Naive B cell (primary cell): Measurements from ENCODE around the gene ADGRG1. TPM values are rescaled to one million over a fixed set of nuclear protein-coding genes. Genes with fewer than 3 reads are reported as not detected.
A peak's percentile ranks its signal among the peaks of the same experiment; 100 is the strongest.
"Not testable (repeated sequence)": the region's sequence is repeated elsewhere in the genome, so short reads cannot be mapped to it uniquely, and the experiment has no call there.

ENCODE experiments used
- ATAC-seq, 2 donors: fragments of 150-1000 bp; cut with Tn5 transposase; 2 replicates each; pipeline ENCODE4 v1.10.0; 2021; ENCODE audit warnings: low read depth in 2 of 2, mild to moderate bottlenecking in 2 of 2, moderate library complexity in 2 of 2
- DNase-seq: peaks from one replicate; pipeline ENCODE4 v3.0.0; 2022
- H3K27ac Mint-ChIP-seq, 6 donors: one replicate each; pipeline ENCODE4 v1.8.0; 2020 to 2022; ENCODE audit warnings: mild to moderate bottlenecking in 6 of 6, mixed read lengths in 6 of 6, moderate library complexity in 5 of 6, inconsistent platforms in 2 of 6
- H3K27me3 Mint-ChIP-seq, 3 donors: one replicate each; pipeline ENCODE4 v1.8.0; 2021 to 2022; ENCODE audit warnings: mixed read lengths in 3 of 3, mild to moderate bottlenecking in 1 of 3
- H3K36me3 Mint-ChIP-seq, 2 donors: one replicate each; pipeline ENCODE4 v1.8.0; 2020 to 2022; ENCODE audit warnings: mixed read lengths in 2 of 2, inconsistent platforms in 1 of 2, mild to moderate bottlenecking in 1 of 2
- H3K4me1 Mint-ChIP-seq, 3 donors: one replicate each; pipeline ENCODE4 v1.8.0; 2020 to 2022; ENCODE audit warnings: mixed read lengths in 3 of 3, inconsistent platforms in 1 of 3, mild to moderate bottlenecking in 1 of 3, moderate library complexity in 1 of 3
- H3K4me3 Mint-ChIP-seq, 8 donors: one replicate each; pipeline ENCODE4 v1.8.0; 2020 to 2022; ENCODE audit warnings: mild to moderate bottlenecking in 8 of 8, mixed read lengths in 8 of 8, moderate library complexity in 8 of 8, inconsistent platforms in 2 of 8
- H3K9me3 Mint-ChIP-seq, 7 donors: one replicate each; pipeline ENCODE4 v1.8.0; 2020 to 2022; ENCODE audit warnings: mixed read lengths in 7 of 7, mild to moderate bottlenecking in 5 of 7, inconsistent platforms in 2 of 7, moderate library complexity in 1 of 7
- polyA plus RNA-seq, 6 donors: library from polyadenylated mRNA; unstranded; fragments of 300-500 nt; fragmentation: Illumina TruSeq; gene quantifications; one replicate each; pipeline ENCODE4 v1.2.3, GENCODE V29; 2021; ENCODE audit warnings: low read depth in 6 of 6

ADGRG1 gene
- polyA plus RNA-seq, 6 donors from 2014 or later, result 0.17 to 0.72 (median 0.65) TPM; not detected in 1

GRCh38 chr16:57700781-57701551, 72.5 kb downstream of the ADGRG1 start:
- DNase-seq (no peak), ATAC-seq (no peak)
- peaks cover 0 to 6% (median 0%) of the 10 kb centered on the region in 3 donors for H3K27me3 Mint-ChIP-seq
- H3K4me3 Mint-ChIP-seq, result no peak overlapping the region
- H3K9me3 Mint-ChIP-seq, result peaks cover 0 to 2% (median 0%) of the 10 kb centered on the region in 7 donors
- H3K27ac Mint-ChIP-seq, result peak overlapping the region in 1 of 6 donors; percentile 11
- H3K36me3 Mint-ChIP-seq, result no peaks in the 10 kb centered on the region
- no peaks in the 10 kb centered on the region for H3K4me1 Mint-ChIP-seq

- Mint-ChIP-seq H3K4me1 (peaks cover 0 to 3% (median 0%) of the 10 kb centered on the region in 3 donors), H3K27me3 (peaks cover 0 to 14% (median 8%) of the 10 kb centered on the region in 3 donors), H3K36me3 (peaks cover 0 to 5% of the 10 kb centered on the region in 2 donors), H3K27ac (no peak overlapping the region), H3K4me3 (no peak overlapping the region), H3K9me3 (peaks cover 0 to 4% (median 0%) of the 10 kb centered on the region in 7 donors)
- ATAC-seq (no peak), DNase-seq (no peak)
Measured at GRCh38 chr16:57701759-57702371, 73.4 kb downstream of the ADGRG1 start.

GRCh38 chr16:57703416-57704010, 75.1 kb downstream of the ADGRG1 start:
- DNase-seq, result no peak
- Mint-ChIP-seq H3K27ac (no peak overlapping the region), H3K36me3 (peaks cover 0 to 8% of the 10 kb centered on the region in 2 donors), H3K9me3 (peaks cover 0 to 5% (median 0%) of the 10 kb centered on the region in 7 donors), H3K4me3 (no peak overlapping the region), H3K4me1 (peaks cover 0 to 5% (median 0%) of the 10 kb centered on the region in 3 donors), H3K27me3 (peaks cover 0 to 19% (median 14%) of the 10 kb centered on the region in 3 donors)
- no peak for ATAC-seq

- no peak for ATAC-seq
- H3K27ac Mint-ChIP-seq, result no peak overlapping the region
- H3K9me3 Mint-ChIP-seq, result peaks cover 0 to 5% (median 0%) of the 10 kb centered on the region in 7 donors
- peaks cover 0 to 8% of the 10 kb centered on the region in 2 donors for H3K36me3 Mint-ChIP-seq
- peaks cover 0 to 19% (median 14%) of the 10 kb centered on the region in 3 donors for H3K27me3 Mint-ChIP-seq
- H3K4me3 Mint-ChIP-seq, result no peak overlapping the region
- no peak for DNase-seq
- H3K4me1 Mint-ChIP-seq, result peaks cover 0 to 5% (median 0%) of the 10 kb centered on the region in 3 donors
Measured at GRCh38 chr16:57704011-57704904, 75.8 kb downstream of the ADGRG1 start.

GRCh38 chr16:57704905-57705852, 76.7 kb downstream of the ADGRG1 start:
- H3K27me3 Mint-ChIP-seq, result peaks cover 0 to 19% (median 14%) of the 10 kb centered on the region in 3 donors
- peaks cover 0 to 5% (median 0%) of the 10 kb centered on the region in 7 donors for H3K9me3 Mint-ChIP-seq
- H3K36me3 Mint-ChIP-seq, result peaks cover 0 to 8% of the 10 kb centered on the region in 2 donors
- ATAC-seq, result no peak
- no peak overlapping the region for H3K4me3 Mint-ChIP-seq
- H3K27ac Mint-ChIP-seq, result peak overlapping the region in 1 of 6 donors; percentile 79
- H3K4me1 Mint-ChIP-seq, result peaks cover 0 to 5% (median 0%) of the 10 kb centered on the region in 3 donors
- no peak for DNase-seq

- Mint-ChIP-seq H3K27me3 (peaks cover 0 to 19% (median 14%) of the 10 kb centered on the region in 3 donors), H3K27ac (no peak overlapping the region), H3K4me1 (peaks cover 0 to 5% (median 0%) of the 10 kb centered on the region in 3 donors), H3K36me3 (peaks cover 0 to 8% of the 10 kb centered on the region in 2 donors), H3K9me3 (peaks cover 0 to 5% (median 0%) of the 10 kb centered on the region in 7 donors), H3K4me3 (no peak overlapping the region)
- ATAC-seq (no peak), DNase-seq (no peak)
Measured at GRCh38 chr16:57706717-57707116, 78.3 kb downstream of the ADGRG1 start.

GRCh38 chr16:57707331-57707730, 78.9 kb downstream of the ADGRG1 start:
- Mint-ChIP-seq H3K4me1 (peaks cover 0 to 5% (median 0%) of the 10 kb centered on the region in 3 donors), H3K9me3 (peaks cover 0 to 5% (median 0%) of the 10 kb centered on the region in 7 donors), H3K27ac (no peak overlapping the region), H3K4me3 (no peak overlapping the region), H3K36me3 (peaks cover 0 to 8% of the 10 kb centered on the region in 2 donors), H3K27me3 (peaks cover 0 to 19% (median 14%) of the 10 kb centered on the region in 3 donors)
- ATAC-seq (no peak), DNase-seq (no peak)

- Mint-ChIP-seq H3K27me3 (peaks cover 0 to 19% (median 14%) of the 10 kb centered on the region in 3 donors), H3K4me3 (no peak overlapping the region), H3K27ac (no peak overlapping the region), H3K4me1 (peaks cover 0 to 5% (median 0%) of the 10 kb centered on the region in 3 donors), H3K36me3 (peaks cover 0 to 8% of the 10 kb centered on the region in 2 donors), H3K9me3 (peaks cover 0 to 5% (median 0%) of the 10 kb centered on the region in 7 donors)
- ATAC-seq (no peak), DNase-seq (no peak)
Measured at GRCh38 chr16:57708168-57708567, 79.7 kb downstream of the ADGRG1 start.

GRCh38 chr16:57709663-57710062, 81.2 kb downstream of the ADGRG1 start:
- peaks cover 0 to 5% (median 0%) of the 10 kb centered on the region in 3 donors for H3K4me1 Mint-ChIP-seq
- H3K27ac Mint-ChIP-seq, result no peak overlapping the region
- peaks cover 0 to 5% (median 0%) of the 10 kb centered on the region in 7 donors for H3K9me3 Mint-ChIP-seq
- peaks cover 0 to 8% of the 10 kb centered on the region in 2 donors for H3K36me3 Mint-ChIP-seq
- ATAC-seq (no peak), DNase-seq (no peak)
- H3K27me3 Mint-ChIP-seq, result peaks cover 0 to 19% (median 14%) of the 10 kb centered on the region in 3 donors
- H3K4me3 Mint-ChIP-seq, result no peak overlapping the region

GRCh38 chr16:57711346-57711745, 82.9 kb downstream of the ADGRG1 start:
- H3K4me3 Mint-ChIP-seq, result no peak overlapping the region
- H3K36me3 Mint-ChIP-seq, result peaks cover 0 to 8% of the 10 kb centered on the region in 2 donors
- H3K9me3 Mint-ChIP-seq, result peaks cover 0 to 5% (median 0%) of the 10 kb centered on the region in 7 donors
- DNase-seq, result no peak
- no peak overlapping the region for H3K27ac Mint-ChIP-seq
- peaks cover 0 to 5% (median 0%) of the 10 kb centered on the region in 3 donors for H3K4me1 Mint-ChIP-seq
- ATAC-seq, result no peak
- H3K27me3 Mint-ChIP-seq, result peaks cover 0 to 12% (median 11%) of the 10 kb centered on the region in 3 donors

- no peak for DNase-seq
- H3K36me3 Mint-ChIP-seq, result peaks cover 0 to 2% of the 10 kb centered on the region in 2 donors
- peaks cover 0 to 5% (median 4%) of the 10 kb centered on the region in 3 donors for H3K27me3 Mint-ChIP-seq
- H3K4me1 Mint-ChIP-seq, result peaks cover 0 to under 1% (median 0%) of the 10 kb centered on the region in 3 donors
- no peak overlapping the region for H3K27ac Mint-ChIP-seq
- H3K4me3 Mint-ChIP-seq, result no peak overlapping the region
- no peak for ATAC-seq
- peaks cover 0 to under 1% (median 0%) of the 10 kb centered on the region in 7 donors for H3K9me3 Mint-ChIP-seq
Measured at GRCh38 chr16:57711993-57712392, 83.6 kb downstream of the ADGRG1 start.

GRCh38 chr16:57712569-57712968, 84.1 kb downstream of the ADGRG1 start:
- ATAC-seq, H3K27me3 Mint-ChIP-seq, H3K4me3 Mint-ChIP-seq, H3K9me3 Mint-ChIP-seq, H3K4me1 Mint-ChIP-seq, H3K36me3 Mint-ChIP-seq, H3K27ac Mint-ChIP-seq, DNase-seq: not testable (repeated sequence)
